ENCODE measurements around the gene MAP3K10. TPM values are rescaled to one million over a fixed set of nuclear protein-coding genes. Genes with fewer than 3 reads are reported as not detected.

The MAP3K10 gene
- total RNA-seq, 2 donors from 2014 or later, result 35.2 to 39.3 TPM

DNA sequence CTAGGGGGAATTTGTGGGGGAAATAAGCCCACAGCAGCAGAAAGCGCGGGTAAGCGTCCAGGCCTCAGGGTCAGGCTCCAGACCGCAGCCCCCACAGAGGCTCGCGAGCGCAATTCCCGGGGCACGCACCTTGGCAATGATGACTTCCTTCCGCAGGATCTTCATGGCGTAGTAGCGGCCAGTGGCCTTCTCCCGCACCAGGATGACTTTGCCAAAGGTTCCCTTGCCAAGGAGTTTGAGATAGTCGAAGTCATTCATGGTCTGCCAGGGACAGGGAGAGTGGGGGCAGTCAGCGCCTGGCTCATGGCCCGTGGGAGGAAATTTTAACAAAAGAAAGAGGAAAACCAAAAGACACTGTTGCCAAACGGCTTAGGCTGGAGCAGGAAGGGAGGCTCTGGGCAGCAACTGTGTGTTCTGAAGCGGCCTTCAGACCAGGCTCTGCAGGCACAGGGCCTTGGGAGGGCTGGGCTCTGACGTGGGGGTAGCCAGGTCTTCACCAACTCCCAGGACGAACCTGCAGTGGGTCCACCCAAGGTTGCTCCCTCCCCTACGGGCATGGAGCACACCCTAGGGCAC, 50.7 kb downstream of the MAP3K10 start:
- WGBS, 2 experiments (ENCODE audit: insufficient coverage in 1 of 2, insufficient read length in 1 of 2), result 93 to 94% methylated on average over 19 to 21 of the region's 21 CpGs
- DNase-seq, result no peak
- no peaks in the 10 kb centered on the region for H3K4me1 Mint-ChIP-seq
- peaks cover 38% of the 10 kb centered on the region for H3K36me3 ChIP-seq (ENCODE audit: control insufficient read depth, insufficient read depth, low read length)
- H3K27ac ChIP-seq (ENCODE audit: low read depth, low read length), result no peak overlapping the region
- H3K27me3 Mint-ChIP-seq (ENCODE audit: insufficient read depth), result no peaks in the 10 kb centered on the region
- H3K9ac ChIP-seq (ENCODE audit: extremely low read depth, low read length, poor library complexity, severe bottlenecking), result no peak overlapping the region
- H3K9me3 Mint-ChIP-seq, result no peaks in the 10 kb centered on the region
- TF ChIP-seq, protein P1, sequence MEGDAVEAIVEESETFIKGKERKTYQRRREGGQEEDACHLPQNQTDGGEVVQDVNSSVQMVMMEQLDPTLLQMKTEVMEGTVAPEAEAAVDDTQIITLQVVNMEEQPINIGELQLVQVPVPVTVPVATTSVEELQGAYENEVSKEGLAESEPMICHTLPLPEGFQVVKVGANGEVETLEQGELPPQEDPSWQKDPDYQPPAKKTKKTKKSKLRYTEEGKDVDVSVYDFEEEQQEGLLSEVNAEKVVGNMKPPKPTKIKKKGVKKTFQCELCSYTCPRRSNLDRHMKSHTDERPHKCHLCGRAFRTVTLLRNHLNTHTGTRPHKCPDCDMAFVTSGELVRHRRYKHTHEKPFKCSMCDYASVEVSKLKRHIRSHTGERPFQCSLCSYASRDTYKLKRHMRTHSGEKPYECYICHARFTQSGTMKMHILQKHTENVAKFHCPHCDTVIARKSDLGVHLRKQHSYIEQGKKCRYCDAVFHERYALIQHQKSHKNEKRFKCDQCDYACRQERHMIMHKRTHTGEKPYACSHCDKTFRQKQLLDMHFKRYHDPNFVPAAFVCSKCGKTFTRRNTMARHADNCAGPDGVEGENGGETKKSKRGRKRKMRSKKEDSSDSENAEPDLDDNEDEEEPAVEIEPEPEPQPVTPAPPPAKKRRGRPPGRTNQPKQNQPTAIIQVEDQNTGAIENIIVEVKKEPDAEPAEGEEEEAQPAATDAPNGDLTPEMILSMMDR (conservative IDR thresholded peaks at IDR 0.05), result no peak
- H3K36me3 Mint-ChIP-seq (ENCODE audit: low read depth), result peaks cover 35% of the 10 kb centered on the region
- H3K9me3 ChIP-seq (ENCODE audit: control insufficient read depth, low read length), result no peaks in the 10 kb centered on the region
- H3K27me3 ChIP-seq (ENCODE audit: control insufficient read depth, insufficient read depth, low read length, poor library complexity, severe bottlenecking), result no peaks in the 10 kb centered on the region
- H3K4me3 ChIP-seq (ENCODE audit: low read length), result no peak overlapping the region
- H3K4me1 ChIP-seq (ENCODE audit: control insufficient read depth, insufficient read depth, low read length), result no peaks in the 10 kb centered on the region
- H3K4me3 Mint-ChIP-seq, result no peak overlapping the region
- no peak overlapping the region for H3K27ac Mint-ChIP-seq

DNA sequence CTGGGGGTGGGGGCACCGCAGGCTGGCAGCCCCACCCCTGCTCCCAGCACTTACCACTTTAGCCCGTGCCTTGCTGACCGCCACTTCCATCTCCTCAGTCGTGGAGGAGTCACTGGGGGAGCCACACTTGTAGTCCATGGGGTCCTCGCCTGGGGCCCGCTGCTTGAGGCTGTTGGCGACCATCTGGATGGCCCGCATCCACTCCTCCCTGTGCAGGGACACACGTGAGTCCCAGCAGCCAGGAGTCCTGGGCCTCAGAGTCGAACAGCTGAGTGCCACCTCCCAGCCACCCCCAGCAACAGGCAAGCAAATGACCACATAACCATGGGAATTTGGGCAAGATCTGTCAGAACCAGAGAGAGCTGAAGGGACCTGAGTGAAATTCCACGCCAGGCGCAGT, 51.3 kb downstream of the MAP3K10 start:
- Histone ChIP-seq H3K27me3 (ENCODE audit: control insufficient read depth, insufficient read depth, low read length, poor library complexity, severe bottlenecking) (no peaks in the 10 kb centered on the region), H3K4me1 (ENCODE audit: control insufficient read depth, insufficient read depth, low read length) (no peaks in the 10 kb centered on the region), H3K4me3 (ENCODE audit: low read length) (no peak overlapping the region), H3K9me3 (ENCODE audit: control insufficient read depth, low read length) (no peaks in the 10 kb centered on the region), H3K27ac (ENCODE audit: low read depth, low read length) (no peak overlapping the region), H3K9ac (ENCODE audit: extremely low read depth, low read length, poor library complexity, severe bottlenecking) (no peak overlapping the region), H3K36me3 (ENCODE audit: control insufficient read depth, insufficient read depth, low read length) (peaks cover 35% of the 10 kb centered on the region)
- no peak overlapping the region for H3K27ac Mint-ChIP-seq
- no peak overlapping the region for H3K4me3 Mint-ChIP-seq
- H3K4me1 Mint-ChIP-seq, result no peaks in the 10 kb centered on the region
- peaks cover 32% of the 10 kb centered on the region for H3K36me3 Mint-ChIP-seq (ENCODE audit: low read depth)
- TF ChIP-seq, protein P1 (conservative IDR thresholded peaks at IDR 0.05), result no peak
- no peaks in the 10 kb centered on the region for H3K27me3 Mint-ChIP-seq (ENCODE audit: insufficient read depth)
- no peaks in the 10 kb centered on the region for H3K9me3 Mint-ChIP-seq
- 95 to 97% methylated on average over 7 to 12 of the region's 12 CpGs for WGBS, 2 experiments (ENCODE audit: insufficient coverage in 1 of 2, insufficient read length in 1 of 2)
- DNase-seq, result no peak

DNA sequence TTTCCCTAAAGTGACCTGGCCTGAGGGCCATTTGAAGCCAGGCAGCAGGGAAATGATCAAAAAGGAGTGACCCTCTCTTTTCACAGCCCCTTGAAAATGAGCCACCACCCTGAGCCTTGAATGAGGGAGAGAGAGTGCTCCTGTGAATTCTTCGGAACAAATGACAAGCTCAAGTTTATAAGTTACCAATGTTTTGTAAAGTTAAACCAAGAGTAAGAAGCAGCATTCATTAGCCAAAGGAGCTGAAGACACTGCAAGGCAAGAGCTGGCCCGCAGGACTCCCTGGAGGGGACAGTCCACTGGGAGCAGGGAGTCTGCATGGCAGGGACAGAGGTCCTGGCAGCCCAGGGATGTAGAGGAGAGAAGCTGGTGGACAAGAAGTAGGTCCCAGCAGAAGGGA, 52.0 kb downstream of the MAP3K10 start:
- WGBS, 2 experiments (ENCODE audit: insufficient coverage in 1 of 2, insufficient read length in 1 of 2), result 94 to 100% methylated on average over 2 of the region's 2 CpGs
- Mint-ChIP-seq H3K36me3 (ENCODE audit: low read depth) (peaks cover 30% of the 10 kb centered on the region), H3K4me1 (no peaks in the 10 kb centered on the region), H3K27me3 (ENCODE audit: insufficient read depth) (no peaks in the 10 kb centered on the region), H3K4me3 (no peak overlapping the region), H3K27ac (peak overlapping the region; percentile 44), H3K9me3 (no peaks in the 10 kb centered on the region)
- no peak for DNase-seq
- Histone ChIP-seq H3K4me1 (ENCODE audit: control insufficient read depth, insufficient read depth, low read length) (no peaks in the 10 kb centered on the region), H3K9me3 (ENCODE audit: control insufficient read depth, low read length) (no peaks in the 10 kb centered on the region), H3K27ac (ENCODE audit: low read depth, low read length) (no peak overlapping the region), H3K36me3 (ENCODE audit: control insufficient read depth, insufficient read depth, low read length) (peaks cover 29% of the 10 kb centered on the region), H3K9ac (ENCODE audit: extremely low read depth, low read length, poor library complexity, severe bottlenecking) (no peak overlapping the region), H3K27me3 (ENCODE audit: control insufficient read depth, insufficient read depth, low read length, poor library complexity, severe bottlenecking) (no peaks in the 10 kb centered on the region), H3K4me3 (ENCODE audit: low read length) (no peak overlapping the region)
- TF ChIP-seq, protein P1 (conservative IDR thresholded peaks at IDR 0.05), result no peak
